ENCODE results near the gene MFSD12. TPM values are rescaled to one million over a fixed set of nuclear protein-coding genes. Genes with fewer than 3 reads are reported as not detected.

The MFSD12 gene
- total and polyA plus RNA-seq, 2 experiments from 2014 or later: 35.3 to 91.1 TPM

DNA sequence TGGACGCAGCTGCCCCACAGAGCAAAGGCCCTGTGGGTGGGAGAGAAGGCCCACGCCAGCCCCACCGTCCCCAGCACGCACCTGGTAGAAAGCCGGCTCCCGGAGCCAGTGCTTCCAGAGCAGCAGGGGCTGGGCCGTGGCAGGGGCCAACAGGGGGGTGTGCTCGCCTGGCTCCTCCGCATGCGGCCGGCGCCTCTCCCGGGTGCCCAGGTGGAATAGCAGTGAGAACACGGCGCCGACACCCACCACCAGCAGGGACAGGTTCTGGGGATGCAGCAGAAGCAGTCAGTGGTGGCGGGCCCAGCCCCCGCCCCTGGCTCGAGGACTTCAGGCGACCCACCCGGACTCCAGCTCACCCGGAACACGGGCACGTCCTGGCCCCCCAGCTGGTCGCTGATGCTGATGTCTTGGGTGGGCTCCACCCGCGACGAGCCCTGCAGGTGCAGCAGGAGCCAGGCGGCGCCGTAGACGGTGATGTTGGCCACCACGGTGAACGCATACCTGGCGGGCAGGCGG is 9.6 kb downstream of the MFSD12 start:
- TF ChIP-seq ZNF114 (CRISPR knock-in tag; IDR thresholded peaks at IDR 0.05): no peak
- TF ChIP-seq, protein P1, sequence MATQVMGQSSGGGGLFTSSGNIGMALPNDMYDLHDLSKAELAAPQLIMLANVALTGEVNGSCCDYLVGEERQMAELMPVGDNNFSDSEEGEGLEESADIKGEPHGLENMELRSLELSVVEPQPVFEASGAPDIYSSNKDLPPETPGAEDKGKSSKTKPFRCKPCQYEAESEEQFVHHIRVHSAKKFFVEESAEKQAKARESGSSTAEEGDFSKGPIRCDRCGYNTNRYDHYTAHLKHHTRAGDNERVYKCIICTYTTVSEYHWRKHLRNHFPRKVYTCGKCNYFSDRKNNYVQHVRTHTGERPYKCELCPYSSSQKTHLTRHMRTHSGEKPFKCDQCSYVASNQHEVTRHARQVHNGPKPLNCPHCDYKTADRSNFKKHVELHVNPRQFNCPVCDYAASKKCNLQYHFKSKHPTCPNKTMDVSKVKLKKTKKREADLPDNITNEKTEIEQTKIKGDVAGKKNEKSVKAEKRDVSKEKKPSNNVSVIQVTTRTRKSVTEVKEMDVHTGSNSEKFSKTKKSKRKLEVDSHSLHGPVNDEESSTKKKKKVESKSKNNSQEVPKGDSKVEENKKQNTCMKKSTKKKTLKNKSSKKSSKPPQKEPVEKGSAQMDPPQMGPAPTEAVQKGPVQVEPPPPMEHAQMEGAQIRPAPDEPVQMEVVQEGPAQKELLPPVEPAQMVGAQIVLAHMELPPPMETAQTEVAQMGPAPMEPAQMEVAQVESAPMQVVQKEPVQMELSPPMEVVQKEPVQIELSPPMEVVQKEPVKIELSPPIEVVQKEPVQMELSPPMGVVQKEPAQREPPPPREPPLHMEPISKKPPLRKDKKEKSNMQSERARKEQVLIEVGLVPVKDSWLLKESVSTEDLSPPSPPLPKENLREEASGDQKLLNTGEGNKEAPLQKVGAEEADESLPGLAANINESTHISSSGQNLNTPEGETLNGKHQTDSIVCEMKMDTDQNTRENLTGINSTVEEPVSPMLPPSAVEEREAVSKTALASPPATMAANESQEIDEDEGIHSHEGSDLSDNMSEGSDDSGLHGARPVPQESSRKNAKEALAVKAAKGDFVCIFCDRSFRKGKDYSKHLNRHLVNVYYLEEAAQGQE (IDR thresholded peaks at IDR 0.05; ENCODE audit: unreplicated experiment): no peak
- no peak for TF ChIP-seq JUNB (IDR thresholded peaks at IDR 0.05; ENCODE audit: unreplicated experiment)
- TF ChIP-seq CTCF (conservative IDR thresholded peaks at IDR 0.05; ENCODE audit: low read depth in 2 of 2): no peak
- TF ChIP-seq, protein P2, sequence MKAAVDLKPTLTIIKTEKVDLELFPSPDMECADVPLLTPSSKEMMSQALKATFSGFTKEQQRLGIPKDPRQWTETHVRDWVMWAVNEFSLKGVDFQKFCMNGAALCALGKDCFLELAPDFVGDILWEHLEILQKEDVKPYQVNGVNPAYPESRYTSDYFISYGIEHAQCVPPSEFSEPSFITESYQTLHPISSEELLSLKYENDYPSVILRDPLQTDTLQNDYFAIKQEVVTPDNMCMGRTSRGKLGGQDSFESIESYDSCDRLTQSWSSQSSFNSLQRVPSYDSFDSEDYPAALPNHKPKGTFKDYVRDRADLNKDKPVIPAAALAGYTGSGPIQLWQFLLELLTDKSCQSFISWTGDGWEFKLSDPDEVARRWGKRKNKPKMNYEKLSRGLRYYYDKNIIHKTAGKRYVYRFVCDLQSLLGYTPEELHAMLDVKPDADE (IDR thresholded peaks at IDR 0.05): no peak
- TF ChIP-seq POLR2AphosphoS5 (IDR thresholded peaks at IDR 0.05; ENCODE audit: low read depth): no peak
- TF ChIP-seq STAT1 (IDR thresholded peaks at IDR 0.05; ENCODE audit: unreplicated experiment): no peak
- no peak for TF ChIP-seq ZNF462 (CRISPR knock-in tag; IDR thresholded peaks at IDR 0.05)
- no peak for TF ChIP-seq ZNF331 (CRISPR knock-in tag; IDR thresholded peaks at IDR 0.05; ENCODE audit: low read depth)
- no peak for TF ChIP-seq CREB1 (CRISPR knock-in tag; IDR thresholded peaks at IDR 0.05; ENCODE audit: low read depth)
- TF ChIP-seq EZH2phosphoT487 (IDR thresholded peaks at IDR 0.05; ENCODE audit: unreplicated experiment): no peak
- no peak for TF ChIP-seq EZH2 (IDR thresholded peaks at IDR 0.05; ENCODE audit: low read depth, unreplicated experiment)
- ATAC-seq: no peak
- Histone ChIP-seq H3K4me3 (no peak overlapping the region), H4K20me1 (replicated peaks; ENCODE audit: insufficient read depth) (peaks cover 7% of the 10 kb centered on the region), H3K4me2 (no peak overlapping the region), H3K4me1 (ENCODE audit: insufficient read depth) (no peaks in the 10 kb centered on the region), H3K27ac (ENCODE audit: low read depth) (no peak overlapping the region), H3K9me2 (ENCODE audit: insufficient read depth) (no peaks in the 10 kb centered on the region), H3F3A (replicated peaks; ENCODE audit: low read depth) (peaks cover 6% of the 10 kb centered on the region; the same call in 1 of the 2 replicates), H3K27me3 (ENCODE audit: insufficient read depth) (no peaks in the 10 kb centered on the region), H3K79me2 (replicated peaks; ENCODE audit: insufficient read depth) (no peaks in the 10 kb centered on the region), H3K36me3 (ENCODE audit: insufficient read depth) (no peaks in the 10 kb centered on the region), H2AFZ (no peak overlapping the region)
- Mint-ChIP-seq H3K4me3 (no peak overlapping the region), H3K4me1 (no peaks in the 10 kb centered on the region; the same call in 2 of the 3 replicates), H3K27ac (no peak overlapping the region), H3K9me3 (no peaks in the 10 kb centered on the region), H3K27me3 (ENCODE audit: insufficient read depth, low read depth, poor library complexity) (peaks cover 12% of the 10 kb centered on the region), H3K36me3 (ENCODE audit: low read depth) (peaks cover 7% of the 10 kb centered on the region)
- DNase-seq (ENCODE audit: low spot score): no peak

Measured in GM23338 (cell line).